ENCODE measurements around the gene OTOGL.

The OTOGL gene

DNA sequence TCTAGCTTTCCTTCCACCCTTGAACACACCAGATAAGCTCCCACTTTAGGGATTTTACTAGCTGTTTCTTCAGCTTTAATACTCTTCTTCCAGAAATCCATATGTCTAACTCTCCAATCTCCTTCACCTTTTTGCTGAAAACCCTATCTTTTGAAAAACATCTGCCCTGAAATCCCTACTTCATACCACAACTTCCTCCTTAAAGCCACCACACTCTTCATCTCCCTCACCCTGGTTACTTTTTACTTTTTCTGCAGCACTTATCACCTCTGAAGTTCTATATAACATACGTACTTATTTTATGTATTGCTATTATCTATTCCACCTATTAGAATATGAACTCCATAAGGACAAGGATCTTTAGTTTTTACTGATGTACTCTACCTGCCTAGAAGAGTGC, 316.1 kb downstream of the OTOGL start:
- TF ChIP-seq POLR2AphosphoS5 (IDR thresholded peaks at IDR 0.05; ENCODE audit: low read depth, low read length) (no peak), TAF1 (IDR thresholded peaks at IDR 0.05; ENCODE audit: borderline replicate concordance, insufficient read depth, low read length) (no peak)

DNA sequence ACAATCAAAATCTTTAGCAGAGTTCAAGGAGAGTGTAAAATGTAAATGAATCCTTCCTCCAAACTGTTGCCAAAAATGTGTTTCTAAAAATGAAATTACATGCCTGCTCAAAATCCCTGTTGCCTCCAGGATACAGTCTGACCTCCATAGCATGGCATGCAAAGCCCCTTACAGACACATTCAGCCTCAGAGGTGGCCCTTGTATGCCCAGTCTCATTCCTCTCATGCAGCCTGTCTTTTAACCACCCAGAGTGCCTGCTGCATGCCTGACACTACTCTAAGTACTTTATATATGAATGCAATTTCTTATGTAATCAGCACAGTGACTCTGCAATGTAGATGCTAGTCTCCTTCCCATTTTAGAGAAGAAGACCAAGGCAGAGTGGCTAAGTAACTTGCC, 320.3 kb downstream of the OTOGL start:
- TF ChIP-seq POLR2AphosphoS5 (IDR thresholded peaks at IDR 0.05; ENCODE audit: low read depth, low read length), result no peak
- no peak for TF ChIP-seq FOXP2 (optimal IDR thresholded peaks at IDR 0.05; ENCODE audit: borderline replicate concordance, extremely low read depth, extremely low read length, insufficient read depth)
- no peak for TF ChIP-seq SIN3A (IDR thresholded peaks at IDR 0.05; ENCODE audit: borderline replicate concordance, insufficient read depth, low read length)
- TF ChIP-seq, protein P1, sequence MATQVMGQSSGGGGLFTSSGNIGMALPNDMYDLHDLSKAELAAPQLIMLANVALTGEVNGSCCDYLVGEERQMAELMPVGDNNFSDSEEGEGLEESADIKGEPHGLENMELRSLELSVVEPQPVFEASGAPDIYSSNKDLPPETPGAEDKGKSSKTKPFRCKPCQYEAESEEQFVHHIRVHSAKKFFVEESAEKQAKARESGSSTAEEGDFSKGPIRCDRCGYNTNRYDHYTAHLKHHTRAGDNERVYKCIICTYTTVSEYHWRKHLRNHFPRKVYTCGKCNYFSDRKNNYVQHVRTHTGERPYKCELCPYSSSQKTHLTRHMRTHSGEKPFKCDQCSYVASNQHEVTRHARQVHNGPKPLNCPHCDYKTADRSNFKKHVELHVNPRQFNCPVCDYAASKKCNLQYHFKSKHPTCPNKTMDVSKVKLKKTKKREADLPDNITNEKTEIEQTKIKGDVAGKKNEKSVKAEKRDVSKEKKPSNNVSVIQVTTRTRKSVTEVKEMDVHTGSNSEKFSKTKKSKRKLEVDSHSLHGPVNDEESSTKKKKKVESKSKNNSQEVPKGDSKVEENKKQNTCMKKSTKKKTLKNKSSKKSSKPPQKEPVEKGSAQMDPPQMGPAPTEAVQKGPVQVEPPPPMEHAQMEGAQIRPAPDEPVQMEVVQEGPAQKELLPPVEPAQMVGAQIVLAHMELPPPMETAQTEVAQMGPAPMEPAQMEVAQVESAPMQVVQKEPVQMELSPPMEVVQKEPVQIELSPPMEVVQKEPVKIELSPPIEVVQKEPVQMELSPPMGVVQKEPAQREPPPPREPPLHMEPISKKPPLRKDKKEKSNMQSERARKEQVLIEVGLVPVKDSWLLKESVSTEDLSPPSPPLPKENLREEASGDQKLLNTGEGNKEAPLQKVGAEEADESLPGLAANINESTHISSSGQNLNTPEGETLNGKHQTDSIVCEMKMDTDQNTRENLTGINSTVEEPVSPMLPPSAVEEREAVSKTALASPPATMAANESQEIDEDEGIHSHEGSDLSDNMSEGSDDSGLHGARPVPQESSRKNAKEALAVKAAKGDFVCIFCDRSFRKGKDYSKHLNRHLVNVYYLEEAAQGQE (IDR thresholded peaks at IDR 0.05; ENCODE audit: insufficient read depth in 1 of 2, low read depth in 2 of 2, low read length in 2 of 2), result no peak
- no peak for TF ChIP-seq TAF1 (IDR thresholded peaks at IDR 0.05; ENCODE audit: borderline replicate concordance, insufficient read depth, low read length)

DNA sequence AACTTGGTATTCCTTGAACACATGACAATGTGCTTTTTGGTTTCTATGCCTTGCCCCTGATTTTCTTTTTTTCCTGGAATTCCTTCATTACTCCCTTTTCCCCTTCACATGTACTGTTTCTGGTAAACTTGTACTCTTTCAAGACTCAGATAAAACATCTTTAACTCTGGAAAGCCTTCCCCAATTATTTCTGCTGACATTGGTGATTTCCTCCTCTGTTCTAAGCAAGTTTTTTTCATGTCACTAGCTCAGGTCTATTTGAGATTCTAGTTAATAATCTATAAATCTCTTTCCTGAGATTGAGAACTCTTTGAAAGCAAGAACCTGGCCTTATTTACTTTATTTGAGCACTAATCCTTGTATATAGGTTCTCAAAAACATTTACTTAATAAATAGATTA, 320.7 kb downstream of the OTOGL start:
- no peak for TF ChIP-seq SIN3A (IDR thresholded peaks at IDR 0.05; ENCODE audit: borderline replicate concordance, insufficient read depth, low read length)
- no peak for TF ChIP-seq FOXP2 (optimal IDR thresholded peaks at IDR 0.05; ENCODE audit: borderline replicate concordance, extremely low read depth, extremely low read length, insufficient read depth)
- TF ChIP-seq, protein P1 (IDR thresholded peaks at IDR 0.05; ENCODE audit: insufficient read depth in 1 of 2, low read depth in 2 of 2, low read length in 2 of 2), result no peak
- TF ChIP-seq POLR2AphosphoS5 (IDR thresholded peaks at IDR 0.05; ENCODE audit: low read depth, low read length), result no peak
- TF ChIP-seq TAF1 (IDR thresholded peaks at IDR 0.05; ENCODE audit: borderline replicate concordance, insufficient read depth, low read length), result no peak

DNA sequence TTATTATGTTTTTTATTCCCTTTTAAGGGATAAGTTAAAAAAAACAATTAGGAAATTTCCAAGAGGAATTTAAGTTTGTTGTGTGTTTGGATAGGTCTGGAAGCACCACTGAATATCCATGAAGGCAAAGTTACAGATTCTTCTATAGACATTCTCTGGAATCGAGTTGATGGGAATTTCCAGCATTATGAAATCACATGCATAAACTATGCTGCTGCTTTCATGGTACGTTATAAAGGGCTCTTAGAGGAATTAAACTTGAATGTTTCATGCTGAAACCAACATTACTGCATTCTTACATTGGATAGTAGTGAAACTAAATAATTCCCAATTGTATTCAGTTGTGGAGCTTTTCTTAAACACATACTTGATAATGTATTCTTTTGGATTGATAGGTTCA, 323.2 kb downstream of the OTOGL start:
- TF ChIP-seq TAF1 (IDR thresholded peaks at IDR 0.05; ENCODE audit: borderline replicate concordance, insufficient read depth, low read length) (no peak), FOXP2 (optimal IDR thresholded peaks at IDR 0.05; ENCODE audit: borderline replicate concordance, extremely low read depth, extremely low read length, insufficient read depth) (no peak)
